ENCODE measurements around the gene RGS3.
"Not testable (repeated sequence)": the region's sequence is repeated elsewhere in the genome, so short reads cannot be mapped to it uniquely, and the experiment has no call there.

RGS3 gene

GRCh38 chr9:113545068-113545467 lies 81.5 kb downstream of the RGS3 start:
- no peak for DNase-seq (ENCODE audit: insufficient read length)
- TF ChIP-seq POLR2AphosphoS5 (IDR thresholded peaks at IDR 0.05; ENCODE audit: low read depth, low read length) (no peak), POLR2A (IDR thresholded peaks at IDR 0.05; ENCODE audit: low read depth, low read length) (no peak), TAF1 (IDR thresholded peaks at IDR 0.05; ENCODE audit: borderline replicate concordance, low read depth, low read length) (no peak)
- no peak for FAIRE-seq

GRCh38 chr9:113546566-113546965 lies 83.0 kb downstream of the RGS3 start:
- DNase-seq (ENCODE audit: insufficient read length) (no peak), FAIRE-seq (no peak)
- no peak for TF ChIP-seq POLR2A (IDR thresholded peaks at IDR 0.05; ENCODE audit: low read depth, low read length)

GRCh38 chr9:113547501-113547900 lies 84.0 kb downstream of the RGS3 start:
- DNase-seq (ENCODE audit: insufficient read length), result no peak
- TF ChIP-seq TAF1 (IDR thresholded peaks at IDR 0.05; ENCODE audit: borderline replicate concordance, low read depth, low read length), result no peak
- TF ChIP-seq POLR2AphosphoS5 (IDR thresholded peaks at IDR 0.05; ENCODE audit: low read depth, low read length), result no peak
- TF ChIP-seq POLR2A (IDR thresholded peaks at IDR 0.05; ENCODE audit: low read depth, low read length), result no peak
- no peak for FAIRE-seq

GRCh38 chr9:113548221-113549041 lies 84.9 kb downstream of the RGS3 start:
- TF ChIP-seq POLR2A (IDR thresholded peaks at IDR 0.05; ENCODE audit: low read depth, low read length) (no peak), TAF1 (IDR thresholded peaks at IDR 0.05; ENCODE audit: borderline replicate concordance, low read depth, low read length) (no peak), POLR2AphosphoS5 (IDR thresholded peaks at IDR 0.05; ENCODE audit: low read depth, low read length) (no peak)
- no peak for FAIRE-seq
- DNase-seq (ENCODE audit: insufficient read length), result no peak

GRCh38 chr9:113549892-113550291 lies 86.4 kb downstream of the RGS3 start:
- not testable (repeated sequence) for FAIRE-seq; DNase-seq (ENCODE audit: insufficient read length)

GRCh38 chr9:113556877-113557593 lies 93.5 kb downstream of the RGS3 start:
- TF ChIP-seq POLR2A (IDR thresholded peaks at IDR 0.05; ENCODE audit: low read depth, low read length), result no peak
- TF ChIP-seq POLR2AphosphoS5 (IDR thresholded peaks at IDR 0.05; ENCODE audit: low read depth, low read length), result no peak
- TF ChIP-seq TAF1 (IDR thresholded peaks at IDR 0.05; ENCODE audit: borderline replicate concordance, low read depth, low read length), result no peak
- no peak for DNase-seq (ENCODE audit: insufficient read length)
- FAIRE-seq, result no peak

- DNase-seq (ENCODE audit: insufficient read length), result no peak
- TF ChIP-seq TAF1 (IDR thresholded peaks at IDR 0.05; ENCODE audit: borderline replicate concordance, low read depth, low read length), result no peak
- TF ChIP-seq POLR2A (IDR thresholded peaks at IDR 0.05; ENCODE audit: low read depth, low read length), result no peak
- TF ChIP-seq POLR2AphosphoS5 (IDR thresholded peaks at IDR 0.05; ENCODE audit: low read depth, low read length), result no peak
- no peak for FAIRE-seq
Observed at GRCh38 chr9:113558632-113559502, 95.3 kb downstream of the RGS3 start.

GRCh38 chr9:113559834-113560800 lies 96.6 kb downstream of the RGS3 start:
- TF ChIP-seq POLR2AphosphoS5 (IDR thresholded peaks at IDR 0.05; ENCODE audit: low read depth, low read length), result no peak
- no peak for TF ChIP-seq TAF1 (IDR thresholded peaks at IDR 0.05; ENCODE audit: borderline replicate concordance, low read depth, low read length)
- TF ChIP-seq POLR2A (IDR thresholded peaks at IDR 0.05; ENCODE audit: low read depth, low read length), result no peak
- DNase-seq (ENCODE audit: insufficient read length), result no peak
- FAIRE-seq, result no peak

GRCh38 chr9:113562653-113563381 lies 99.3 kb downstream of the RGS3 start:
- FAIRE-seq, result no peak

GRCh38 chr9:113563826-113564497 lies 100.4 kb downstream of the RGS3 start:
- FAIRE-seq, result no peak
- DNase-seq (ENCODE audit: insufficient read length), result no peak
- TF ChIP-seq POLR2A (IDR thresholded peaks at IDR 0.05; ENCODE audit: low read depth, low read length) (no peak), POLR2AphosphoS5 (IDR thresholded peaks at IDR 0.05; ENCODE audit: low read depth, low read length) (no peak), TAF1 (IDR thresholded peaks at IDR 0.05; ENCODE audit: borderline replicate concordance, low read depth, low read length) (no peak)

More at GRCh38 chr9:113562653-113563381, 99.3 kb downstream of the RGS3 start:
- DNase-seq (ENCODE audit: insufficient read length), result no peak
- TF ChIP-seq POLR2A (IDR thresholded peaks at IDR 0.05; ENCODE audit: low read depth, low read length), result no peak
- no peak for TF ChIP-seq POLR2AphosphoS5 (IDR thresholded peaks at IDR 0.05; ENCODE audit: low read depth, low read length)
- TF ChIP-seq TAF1 (IDR thresholded peaks at IDR 0.05; ENCODE audit: borderline replicate concordance, low read depth, low read length), result no peak
